PC-9 (cell line): ENCODE data around the gene NINJ2.

Experiments
- EZH2 ChIP-seq: fragments of 200-600 bp; sonication (generic); IDR thresholded peaks from 2 replicates; pipeline ENCODE4 v1.8.0; 2017; ENCODE audit warnings: antibody characterized with exemption, low read depth
- TF ChIP-seq, protein P1 (sequence below): fragments of 200-600 bp; sonication (generic); conservative IDR thresholded peaks from 2 replicates; pipeline ENCODE4 v1.6.1; 2017; ENCODE audit warnings: mixed run types, antibody characterized with exemption, mild to moderate bottlenecking, moderate library complexity

DNA sequence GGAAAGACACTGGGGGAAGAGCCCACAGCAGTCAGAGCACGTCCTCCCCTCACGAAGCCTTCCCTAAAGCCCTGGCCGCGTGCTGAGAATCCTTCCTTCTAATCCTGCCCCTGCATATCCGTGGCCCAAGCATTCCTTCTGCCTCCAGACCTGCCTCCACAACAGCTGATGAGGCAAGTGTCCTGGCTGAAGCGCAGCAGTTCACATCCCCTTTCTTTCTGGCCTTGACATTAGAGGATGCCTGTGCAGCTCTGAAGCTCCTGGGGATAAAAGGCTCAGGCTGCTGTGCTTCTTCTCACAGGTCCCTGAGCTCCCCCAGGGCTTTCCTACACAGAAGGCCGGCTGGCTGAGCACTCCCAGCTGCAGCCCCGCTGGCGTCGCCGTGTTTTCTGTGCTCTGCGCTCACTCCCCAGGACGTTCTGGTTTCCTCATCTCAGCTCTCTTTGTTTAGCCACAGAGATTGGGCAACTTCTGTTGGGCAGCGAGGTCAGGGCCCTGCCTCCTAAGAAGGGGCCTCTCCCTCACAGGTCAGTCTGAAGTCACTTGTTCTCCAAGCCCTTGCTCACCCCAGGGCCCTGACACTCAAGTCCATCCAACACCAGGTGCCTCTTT, 45.8 kb downstream of the NINJ2 start:
- TF ChIP-seq, protein P1, sequence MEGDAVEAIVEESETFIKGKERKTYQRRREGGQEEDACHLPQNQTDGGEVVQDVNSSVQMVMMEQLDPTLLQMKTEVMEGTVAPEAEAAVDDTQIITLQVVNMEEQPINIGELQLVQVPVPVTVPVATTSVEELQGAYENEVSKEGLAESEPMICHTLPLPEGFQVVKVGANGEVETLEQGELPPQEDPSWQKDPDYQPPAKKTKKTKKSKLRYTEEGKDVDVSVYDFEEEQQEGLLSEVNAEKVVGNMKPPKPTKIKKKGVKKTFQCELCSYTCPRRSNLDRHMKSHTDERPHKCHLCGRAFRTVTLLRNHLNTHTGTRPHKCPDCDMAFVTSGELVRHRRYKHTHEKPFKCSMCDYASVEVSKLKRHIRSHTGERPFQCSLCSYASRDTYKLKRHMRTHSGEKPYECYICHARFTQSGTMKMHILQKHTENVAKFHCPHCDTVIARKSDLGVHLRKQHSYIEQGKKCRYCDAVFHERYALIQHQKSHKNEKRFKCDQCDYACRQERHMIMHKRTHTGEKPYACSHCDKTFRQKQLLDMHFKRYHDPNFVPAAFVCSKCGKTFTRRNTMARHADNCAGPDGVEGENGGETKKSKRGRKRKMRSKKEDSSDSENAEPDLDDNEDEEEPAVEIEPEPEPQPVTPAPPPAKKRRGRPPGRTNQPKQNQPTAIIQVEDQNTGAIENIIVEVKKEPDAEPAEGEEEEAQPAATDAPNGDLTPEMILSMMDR: no peak
- TF ChIP-seq EZH2: no peak
